Ishikawa (cell line): ENCODE measurements around the gene TMEM30B.

Experiments
- CREB1 ChIP-seq: IDR thresholded peaks from 2 replicates; pipeline ENCODE4 v1.6.1; 2012; ENCODE audit warnings: low read depth
- EGR1 ChIP-seq: IDR thresholded peaks from 2 replicates; pipeline ENCODE4 v1.6.1; 2012
- EP300 ChIP-seq: IDR thresholded peaks from 2 replicates; pipeline ENCODE4 v1.6.1; 2012; ENCODE audit warnings: borderline replicate concordance
- NFIC ChIP-seq: IDR thresholded peaks from 2 replicates; pipeline ENCODE4 v1.6.1; 2012
- TAF1 ChIP-seq: IDR thresholded peaks from 2 replicates; pipeline ENCODE4 v1.6.1; 2012; ENCODE audit warnings: low read depth, mild to moderate bottlenecking
- ZBTB7A ChIP-seq: IDR thresholded peaks from 2 replicates; pipeline ENCODE4 v1.6.1; 2012; ENCODE audit warnings: low read depth
- TF ChIP-seq, protein P1 (sequence below): IDR thresholded peaks from 2 replicates; pipeline ENCODE4 v1.6.1; 2012; ENCODE audit warnings: low read depth, mild to moderate bottlenecking

DNA sequence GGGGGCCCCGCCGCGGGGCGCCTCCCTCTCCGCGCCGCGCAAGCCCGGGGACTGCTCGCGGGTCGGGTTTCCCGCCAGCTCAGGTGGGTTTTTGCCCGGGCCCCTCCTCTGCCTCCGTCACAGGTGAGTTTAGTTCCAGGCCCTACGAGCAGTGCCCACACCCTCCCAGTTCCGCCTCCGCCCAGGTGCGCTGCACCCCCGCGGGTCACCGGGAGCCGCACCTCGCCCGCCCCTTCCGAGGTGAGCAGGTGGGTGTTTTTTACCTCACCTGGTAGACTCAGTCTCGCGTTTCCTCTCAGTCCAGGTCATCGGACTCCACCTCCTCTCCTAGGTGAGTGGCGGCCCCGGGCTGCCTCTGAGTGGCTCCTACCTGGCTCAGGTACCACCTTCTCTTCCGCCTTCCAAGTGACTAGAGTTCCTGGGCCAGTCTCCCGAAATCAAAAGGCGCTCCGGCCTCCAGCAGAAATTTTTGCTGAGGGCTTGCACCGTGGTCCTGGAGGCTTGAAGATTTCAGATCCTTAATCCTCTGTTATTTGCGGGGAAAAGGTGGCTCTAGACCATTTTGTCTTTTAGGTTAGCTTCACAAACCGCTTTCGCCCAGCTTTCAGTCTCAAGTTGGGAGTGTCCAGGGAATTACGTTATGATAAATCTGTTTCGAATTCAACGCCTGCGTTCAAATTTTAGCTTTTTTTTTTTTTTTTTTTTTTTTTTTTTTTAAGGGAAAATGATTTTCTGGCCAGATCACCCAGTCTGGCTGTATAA is at the start of gene TMEM30B:
- TF ChIP-seq, protein P1, sequence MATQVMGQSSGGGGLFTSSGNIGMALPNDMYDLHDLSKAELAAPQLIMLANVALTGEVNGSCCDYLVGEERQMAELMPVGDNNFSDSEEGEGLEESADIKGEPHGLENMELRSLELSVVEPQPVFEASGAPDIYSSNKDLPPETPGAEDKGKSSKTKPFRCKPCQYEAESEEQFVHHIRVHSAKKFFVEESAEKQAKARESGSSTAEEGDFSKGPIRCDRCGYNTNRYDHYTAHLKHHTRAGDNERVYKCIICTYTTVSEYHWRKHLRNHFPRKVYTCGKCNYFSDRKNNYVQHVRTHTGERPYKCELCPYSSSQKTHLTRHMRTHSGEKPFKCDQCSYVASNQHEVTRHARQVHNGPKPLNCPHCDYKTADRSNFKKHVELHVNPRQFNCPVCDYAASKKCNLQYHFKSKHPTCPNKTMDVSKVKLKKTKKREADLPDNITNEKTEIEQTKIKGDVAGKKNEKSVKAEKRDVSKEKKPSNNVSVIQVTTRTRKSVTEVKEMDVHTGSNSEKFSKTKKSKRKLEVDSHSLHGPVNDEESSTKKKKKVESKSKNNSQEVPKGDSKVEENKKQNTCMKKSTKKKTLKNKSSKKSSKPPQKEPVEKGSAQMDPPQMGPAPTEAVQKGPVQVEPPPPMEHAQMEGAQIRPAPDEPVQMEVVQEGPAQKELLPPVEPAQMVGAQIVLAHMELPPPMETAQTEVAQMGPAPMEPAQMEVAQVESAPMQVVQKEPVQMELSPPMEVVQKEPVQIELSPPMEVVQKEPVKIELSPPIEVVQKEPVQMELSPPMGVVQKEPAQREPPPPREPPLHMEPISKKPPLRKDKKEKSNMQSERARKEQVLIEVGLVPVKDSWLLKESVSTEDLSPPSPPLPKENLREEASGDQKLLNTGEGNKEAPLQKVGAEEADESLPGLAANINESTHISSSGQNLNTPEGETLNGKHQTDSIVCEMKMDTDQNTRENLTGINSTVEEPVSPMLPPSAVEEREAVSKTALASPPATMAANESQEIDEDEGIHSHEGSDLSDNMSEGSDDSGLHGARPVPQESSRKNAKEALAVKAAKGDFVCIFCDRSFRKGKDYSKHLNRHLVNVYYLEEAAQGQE: no peak
- TF ChIP-seq EP300 (no peak), CREB1 (no peak), ZBTB7A (no peak), TAF1 (no peak), EGR1 (no peak), NFIC (no peak)
